Kidney epithelial cell (primary cell): Measurements from ENCODE around the gene PLCG2. TPM values are rescaled to one million over a fixed set of nuclear protein-coding genes. Genes with fewer than 3 reads are reported as not detected.

Experiments
- DNase-seq: peaks from one replicate; pipeline ENCODE4 v3.0.0-alpha.2; 2010; ENCODE audit warnings: low read depth
- H3K27me3 ChIP-seq: 2 replicates; pipeline ENCODE4 v1.6.0; 2011; ENCODE audit warnings: low read length; ENCODE audit not compliant: control insufficient read depth, insufficient read depth
- H3K36me3 ChIP-seq: 2 replicates; pipeline ENCODE4 v1.5.1; 2011; ENCODE audit warnings: low read length; ENCODE audit not compliant: control insufficient read depth, insufficient read depth
- H3K4me3 ChIP-seq: 2 replicates; pipeline ENCODE4 v1.5.1; 2011; ENCODE audit warnings: low read depth, mild to moderate bottlenecking, control low read depth, low read length
- total RNA-seq: library from RNA; depleted of rRNA; stranded (reverse); fragments of >200 nt; gene quantifications from 2 replicates; pipeline ENCODE4 v1.2.3, GENCODE V29; 2015
- TF ChIP-seq, protein P1 (sequence below): IDR thresholded peaks from 2 replicates; pipeline ENCODE4 v1.5.1; 2011; ENCODE audit warnings: mild to moderate bottlenecking, moderate library complexity, low read length, control low read depth, inconsistent platforms; ENCODE audit not compliant: insufficient read depth, poor library complexity, severe bottlenecking

PLCG2 gene
- total RNA-seq, 1 donor from 2014 or later, result 17.3 TPM

DNA sequence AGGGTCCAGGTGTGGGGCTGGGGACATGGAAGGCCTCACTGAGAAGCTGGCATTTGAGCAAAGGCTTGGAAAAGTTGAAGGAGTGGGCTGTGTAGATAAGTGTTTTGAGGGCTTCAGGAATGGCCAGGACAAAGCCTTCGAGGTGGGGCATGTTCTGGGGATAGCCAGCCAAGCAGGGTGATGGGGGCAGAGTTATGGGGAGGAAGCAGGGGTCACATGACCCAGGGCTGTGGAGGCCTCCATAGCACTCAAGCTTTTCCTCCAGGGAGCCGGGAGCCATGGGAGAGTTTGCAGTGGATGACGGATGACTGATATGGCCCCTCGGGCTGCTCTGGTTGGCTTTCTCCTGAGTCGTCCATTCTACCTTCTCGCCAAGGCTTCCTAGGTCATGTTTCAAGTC lies 27.6 kb downstream of the PLCG2 start:
- H3K4me3 ChIP-seq, result no peak overlapping the region
- no peaks in the 10 kb centered on the region for H3K36me3 ChIP-seq
- TF ChIP-seq, protein P1, sequence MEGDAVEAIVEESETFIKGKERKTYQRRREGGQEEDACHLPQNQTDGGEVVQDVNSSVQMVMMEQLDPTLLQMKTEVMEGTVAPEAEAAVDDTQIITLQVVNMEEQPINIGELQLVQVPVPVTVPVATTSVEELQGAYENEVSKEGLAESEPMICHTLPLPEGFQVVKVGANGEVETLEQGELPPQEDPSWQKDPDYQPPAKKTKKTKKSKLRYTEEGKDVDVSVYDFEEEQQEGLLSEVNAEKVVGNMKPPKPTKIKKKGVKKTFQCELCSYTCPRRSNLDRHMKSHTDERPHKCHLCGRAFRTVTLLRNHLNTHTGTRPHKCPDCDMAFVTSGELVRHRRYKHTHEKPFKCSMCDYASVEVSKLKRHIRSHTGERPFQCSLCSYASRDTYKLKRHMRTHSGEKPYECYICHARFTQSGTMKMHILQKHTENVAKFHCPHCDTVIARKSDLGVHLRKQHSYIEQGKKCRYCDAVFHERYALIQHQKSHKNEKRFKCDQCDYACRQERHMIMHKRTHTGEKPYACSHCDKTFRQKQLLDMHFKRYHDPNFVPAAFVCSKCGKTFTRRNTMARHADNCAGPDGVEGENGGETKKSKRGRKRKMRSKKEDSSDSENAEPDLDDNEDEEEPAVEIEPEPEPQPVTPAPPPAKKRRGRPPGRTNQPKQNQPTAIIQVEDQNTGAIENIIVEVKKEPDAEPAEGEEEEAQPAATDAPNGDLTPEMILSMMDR, result no peak
- H3K27me3 ChIP-seq, result no peaks in the 10 kb centered on the region
- DNase-seq, result no peak

DNA sequence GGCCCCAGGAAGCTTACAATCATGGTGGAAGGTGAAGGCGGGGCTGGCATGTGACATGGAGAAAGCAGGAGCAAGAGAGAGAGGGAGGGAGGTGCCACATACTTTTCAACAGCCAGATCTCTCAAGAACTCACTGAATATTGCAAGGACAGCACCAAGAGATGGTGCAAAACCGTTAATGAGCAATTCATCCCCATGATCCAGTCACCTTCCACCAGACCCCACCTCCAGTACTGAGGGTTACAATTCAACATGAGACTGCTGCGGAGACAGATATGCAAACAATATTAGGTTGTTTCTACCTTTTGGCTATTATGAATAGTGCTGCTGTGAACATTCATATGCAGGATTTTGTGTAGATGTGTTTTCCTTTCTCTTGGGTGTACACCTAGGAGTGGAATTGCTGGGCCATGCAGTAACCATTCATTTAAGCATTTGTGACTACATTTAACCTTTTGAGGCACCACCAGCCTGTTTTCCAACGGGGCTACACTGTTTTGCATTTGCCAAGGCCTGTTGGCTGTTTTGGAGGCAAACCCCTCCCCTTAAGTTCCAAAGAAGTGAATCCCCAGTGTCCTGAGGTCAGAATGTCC lies 28.8 kb downstream of the PLCG2 start:
- TF ChIP-seq, protein P1, result no peak
- no peaks in the 10 kb centered on the region for H3K36me3 ChIP-seq
- no peaks in the 10 kb centered on the region for H3K27me3 ChIP-seq
- no peak overlapping the region for H3K4me3 ChIP-seq
- no peak for DNase-seq

DNA sequence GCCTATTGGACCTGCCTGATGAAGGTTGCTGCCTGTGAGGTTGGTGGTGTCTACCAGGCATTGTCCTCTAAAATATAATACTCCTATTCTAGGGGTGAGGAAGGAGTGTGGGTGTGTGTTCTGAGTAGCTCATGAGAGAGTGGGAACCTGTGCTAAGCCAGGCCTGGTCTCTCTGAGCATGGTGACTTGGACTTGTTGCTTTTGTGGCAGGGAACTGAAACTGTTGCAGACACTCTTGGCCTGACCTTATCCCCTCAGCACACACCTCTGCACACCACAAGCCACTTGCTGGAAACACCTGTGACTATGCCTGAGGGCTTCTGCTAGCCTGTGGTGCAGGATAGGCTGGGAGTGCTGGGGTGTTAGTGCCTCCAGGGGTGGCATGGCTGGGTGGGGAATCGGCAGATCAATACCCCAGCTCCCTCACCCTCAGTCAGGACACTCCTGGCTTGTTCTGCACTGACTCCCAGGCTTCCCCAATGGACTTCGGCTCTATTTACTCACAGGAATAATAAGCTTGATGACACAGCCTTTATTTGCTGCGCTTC lies 29.9 kb downstream of the PLCG2 start:
- no peak for DNase-seq
- H3K36me3 ChIP-seq, result no peaks in the 10 kb centered on the region
- H3K4me3 ChIP-seq, result no peak overlapping the region
- TF ChIP-seq, protein P1, result no peak
- H3K27me3 ChIP-seq, result no peaks in the 10 kb centered on the region

DNA sequence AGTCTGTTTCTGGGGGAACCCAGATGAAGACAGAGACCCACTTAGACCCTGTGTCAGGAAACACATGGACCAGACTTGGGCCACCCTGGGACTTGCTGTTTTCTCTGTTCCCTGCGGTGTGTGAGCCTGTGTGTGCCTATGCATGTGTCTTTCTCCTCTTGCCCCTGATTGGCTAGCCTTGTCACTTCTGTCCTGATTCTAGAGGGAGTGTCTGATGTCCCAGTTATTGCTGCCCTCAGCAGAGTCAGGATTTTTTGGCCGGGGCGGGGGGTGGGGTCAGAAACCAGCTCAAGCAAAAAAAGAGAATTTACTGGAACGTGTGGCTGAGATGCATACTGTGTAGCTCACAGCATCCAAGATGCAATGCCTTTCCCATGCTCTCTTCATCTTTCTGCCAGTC lies 30.5 kb downstream of the PLCG2 start:
- H3K27me3 ChIP-seq, result no peaks in the 10 kb centered on the region
- H3K36me3 ChIP-seq, result no peaks in the 10 kb centered on the region
- TF ChIP-seq, protein P1, result no peak
- DNase-seq, result no peak
- no peak overlapping the region for H3K4me3 ChIP-seq

DNA sequence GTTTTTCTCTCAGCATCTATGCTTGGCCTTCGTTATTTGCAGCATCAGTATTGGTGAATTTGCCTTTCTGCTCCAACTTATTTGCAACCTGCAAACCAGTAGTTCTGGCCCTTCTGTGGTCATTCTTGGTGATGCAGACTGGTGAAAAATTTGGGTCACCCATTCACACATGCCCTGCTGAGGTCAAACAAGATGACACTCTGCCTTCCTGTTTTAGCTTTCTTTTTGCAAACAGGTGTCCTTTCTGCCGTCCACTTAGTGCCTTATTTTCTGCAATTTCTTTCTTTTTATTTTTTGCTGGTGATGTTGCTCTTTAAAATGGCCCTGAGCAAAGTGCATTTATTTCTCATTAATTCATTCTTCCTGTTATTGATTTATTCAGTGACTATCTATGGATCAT lies 31.3 kb downstream of the PLCG2 start:
- DNase-seq, result no peak
- Histone ChIP-seq H3K27me3 (no peaks in the 10 kb centered on the region), H3K4me3 (no peak overlapping the region), H3K36me3 (no peaks in the 10 kb centered on the region)
- TF ChIP-seq, protein P1, result no peak

DNA sequence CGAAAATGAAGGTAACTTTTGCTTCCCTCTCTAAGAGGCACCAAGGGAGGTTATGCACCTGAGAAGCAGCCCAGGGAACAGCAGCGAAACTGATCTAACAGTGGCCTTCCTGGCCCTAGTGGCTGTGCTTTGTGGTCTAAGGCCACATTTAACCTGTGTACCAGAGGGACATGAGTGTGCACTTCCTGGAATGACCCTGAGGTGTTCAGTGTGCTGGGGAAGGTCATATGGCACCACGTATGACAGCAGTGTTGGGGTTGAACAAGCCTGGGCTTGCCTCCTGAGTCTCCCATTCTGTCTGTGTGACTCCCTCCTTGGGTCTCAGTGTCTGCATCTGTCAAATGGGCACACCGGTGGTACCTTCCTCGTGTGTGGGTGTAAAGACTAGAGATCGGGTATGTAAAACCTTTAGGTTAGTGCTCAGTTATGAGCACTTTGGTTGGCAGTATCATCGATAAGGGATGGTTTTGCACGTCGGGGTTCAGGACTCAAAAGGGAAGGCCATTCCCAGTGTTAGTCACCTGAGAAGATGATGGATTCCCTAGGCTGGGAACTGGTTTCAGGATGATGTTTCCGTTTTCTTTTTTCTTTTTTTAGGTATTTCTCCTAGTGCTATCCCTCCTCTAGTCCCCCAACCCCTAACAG lies 31.9 kb downstream of the PLCG2 start:
- H3K4me3 ChIP-seq, result no peak overlapping the region
- TF ChIP-seq, protein P1, result no peak
- no peaks in the 10 kb centered on the region for H3K36me3 ChIP-seq
- no peaks in the 10 kb centered on the region for H3K27me3 ChIP-seq
- no peak for DNase-seq
